PFSK-1 (cell line): Measurements from ENCODE around the gene SOBP.

Experiments
- POLR2AphosphoS5 ChIP-seq: IDR thresholded peaks from 2 replicates; pipeline ENCODE4 v1.6.1; 2012; ENCODE audit warnings: low read depth, mild to moderate bottlenecking, control low read depth, low read length, moderate library complexity
- SIN3A ChIP-seq: IDR thresholded peaks from 2 replicates; pipeline ENCODE4 v1.6.1; 2012; ENCODE audit warnings: mild to moderate bottlenecking, low read length, moderate library complexity, borderline replicate concordance; ENCODE audit not compliant: insufficient read depth

- TF ChIP-seq POLR2AphosphoS5: no peak
- TF ChIP-seq SIN3A: no peak
Measured at GRCh38 chr6:107684996-107685395, 195.1 kb downstream of the SOBP start.
